IMR-90 (cell line): ENCODE measurements around the gene UNC50. TPM values are rescaled to one million over a fixed set of nuclear protein-coding genes. Genes with fewer than 3 reads are reported as not detected.

ENCODE experiments used
- ATAC-seq: fragments of 200-7000 bp; cut with Tn5 transposase; 2 replicates; pipeline ENCODE4 v1.9.1; 2020; ENCODE audit warnings: low read depth, mild to moderate bottlenecking, moderate library complexity
- BruUV-seq: library from RNA; stranded (reverse); fragments of 400-500 nt; replicated peaks from 2 replicates; lab custom pipeline; 2021; lab: Mats Ljungman, UMichigan
- CTCF ChIA-PET: fragments of 300-600 bp; formaldehyde crosslinking; extraction: SDS; loops from one replicate; lab custom pipeline; 2021; ENCODE audit warnings: antibody characterized with exemption; lab: Yijun Ruan, JAX
- POLR2A ChIA-PET: fragments of 300-600 bp; sonication (Branson Sonifier 250); formaldehyde crosslinking; loops from one replicate; lab custom pipeline; 2022; ENCODE audit warnings: antibody characterized with exemption; ENCODE audit not compliant: unreplicated experiment; lab: Charles Lee
- DNase-seq: peaks from one replicate; pipeline ENCODE4 v3.0.0; 2013
- H2AFZ ChIP-seq: replicated peaks from 2 replicates; pipeline ENCODE3; 2013; ENCODE audit warnings: low read length, mild to moderate bottlenecking; ENCODE audit not compliant: poor library complexity
- H2AK5ac ChIP-seq: 2 replicates; pipeline ENCODE4 v1.6.1; 2013; ENCODE audit warnings: low read depth, low read length, inconsistent platforms
- H2AK9ac ChIP-seq: replicated peaks from 2 replicates; pipeline ENCODE3; 2013; ENCODE audit warnings: mild to moderate bottlenecking, low read depth, low read length, moderate library complexity; ENCODE audit not compliant: poor library complexity
- H2BK120ac ChIP-seq: 2 replicates; pipeline ENCODE4 v1.6.1; 2013; ENCODE audit warnings: low read depth, low read length, inconsistent platforms
- H2BK15ac ChIP-seq: 3 replicates; pipeline ENCODE4 v1.6.1; 2013; ENCODE audit warnings: low read depth, low read length, inconsistent platforms
- H2BK20ac ChIP-seq: 2 replicates; pipeline ENCODE4 v1.6.1; 2013; ENCODE audit warnings: low read depth, mild to moderate bottlenecking, inconsistent platforms, low read length, moderate library complexity
- H2BK5ac ChIP-seq: 2 replicates; pipeline ENCODE4 v1.6.1; 2013; ENCODE audit warnings: mild to moderate bottlenecking, low read depth, low read length, inconsistent platforms; ENCODE audit not compliant: poor library complexity, severe bottlenecking
- H3K14ac ChIP-seq: replicated peaks from 2 replicates; pipeline ENCODE4 v1.6.1; 2013; ENCODE audit warnings: low read depth, low read length, inconsistent platforms
- H3K18ac ChIP-seq: 2 replicates; pipeline ENCODE4 v1.6.1; 2013; ENCODE audit warnings: low read depth, low read length, control low read depth
- H3K23ac ChIP-seq: 2 replicates; pipeline ENCODE4 v1.6.1; 2013; ENCODE audit warnings: low read depth, low read length, inconsistent platforms
- H3K27ac ChIP-seq: 2 replicates; pipeline ENCODE4 v1.5.1; 2013; ENCODE audit warnings: mild to moderate bottlenecking, control low read depth, low read length; ENCODE audit not compliant: insufficient read depth
- H3K27me3 ChIP-seq: 2 replicates; pipeline ENCODE4 v1.6.1; 2013; ENCODE audit warnings: low read length; ENCODE audit not compliant: control insufficient read depth, insufficient read depth
- H3K36me3 ChIP-seq: 2 replicates; pipeline ENCODE4 v1.6.1; 2013; ENCODE audit warnings: low read length, mixed read lengths; ENCODE audit not compliant: control insufficient read depth, insufficient read depth
- H3K4ac ChIP-seq: 2 replicates; pipeline ENCODE4 v1.6.1; 2013; ENCODE audit warnings: low read depth, low read length, inconsistent platforms
- H3K4me1 ChIP-seq: 2 replicates; pipeline ENCODE4 v1.6.1; 2013; ENCODE audit warnings: low read length, mixed read lengths; ENCODE audit not compliant: control insufficient read depth, insufficient read depth
- H3K4me2 ChIP-seq: 2 replicates; pipeline ENCODE4 v1.6.1; 2013; ENCODE audit warnings: low read depth, mild to moderate bottlenecking, control low read depth, low read length, moderate library complexity
- H3K4me3 ChIP-seq: 2 replicates; pipeline ENCODE4 v1.5.1; 2013; ENCODE audit warnings: low read depth, mild to moderate bottlenecking, control low read depth, low read length, moderate library complexity; ENCODE audit not compliant: insufficient read depth
- H3K56ac ChIP-seq: 2 replicates; pipeline ENCODE4 v1.6.1; 2013; ENCODE audit warnings: low read length, inconsistent platforms; ENCODE audit not compliant: insufficient read depth; ENCODE audit errors: extremely low read depth
- H3K79me1 ChIP-seq, 2 experiments: 2 replicates each; pipeline ENCODE4 v1.6.1; 2013; ENCODE audit warnings: low read length in 2 of 2, inconsistent platforms in 1 of 2, low read depth in 1 of 2
- H3K9ac ChIP-seq: 2 replicates; pipeline ENCODE4 v1.6.1; 2013; ENCODE audit warnings: low read depth, low read length, control low read depth
- H3K9me1 ChIP-seq: 2 replicates; pipeline ENCODE4 v1.6.1; 2013; ENCODE audit warnings: low read length, inconsistent platforms; ENCODE audit not compliant: insufficient read depth
- H3K9me3 ChIP-seq: 2 replicates; pipeline ENCODE4 v1.6.1; 2013; ENCODE audit warnings: low read length; ENCODE audit not compliant: control insufficient read depth, insufficient read depth
- H4K20me1 ChIP-seq: 2 replicates; pipeline ENCODE4 v1.6.1; 2013; ENCODE audit warnings: low read length, inconsistent platforms; ENCODE audit not compliant: insufficient read depth
- H4K5ac ChIP-seq: 2 replicates; pipeline ENCODE4 v1.6.1; 2013; ENCODE audit warnings: mild to moderate bottlenecking, low read depth, low read length, control low read depth
- H4K8ac ChIP-seq, 2 experiments: 2 replicates each; pipeline ENCODE4 v1.6.1; 2013; ENCODE audit warnings: low read depth in 2 of 2, low read length in 2 of 2, control low read depth in 1 of 2, inconsistent platforms in 1 of 2
- H4K91ac ChIP-seq: 2 replicates; pipeline ENCODE4 v1.6.1; 2013; ENCODE audit warnings: low read depth, low read length, inconsistent platforms; ENCODE audit not compliant: insufficient read depth
- CEBPB ChIP-seq: IDR thresholded peaks from 2 replicates; pipeline ENCODE4 v1.6.1; 2012; ENCODE audit warnings: low read depth, low read length, improper control_type of control experiment
- MAFK ChIP-seq: IDR thresholded peaks from 2 replicates; pipeline ENCODE4 v1.6.1; 2012; ENCODE audit warnings: low read depth, low read length, improper control_type of control experiment
- MAZ ChIP-seq: IDR thresholded peaks from 2 replicates; pipeline ENCODE4 v1.6.1; 2012; ENCODE audit warnings: low read depth, mild to moderate bottlenecking, low read length, improper control_type of control experiment, moderate library complexity, borderline replicate concordance
- MXI1 ChIP-seq: IDR thresholded peaks from 2 replicates; pipeline ENCODE4 v1.6.1; 2012; ENCODE audit warnings: low read depth, mild to moderate bottlenecking, low read length, moderate library complexity, borderline replicate concordance
- NFE2L2 ChIP-seq: fragments of 150-350 bp; IDR thresholded peaks from 2 replicates; pipeline ENCODE4 v1.6.1; 2016; ENCODE audit warnings: low read depth, mild to moderate bottlenecking, low read length
- RAD21 ChIP-seq: IDR thresholded peaks from 2 replicates; pipeline ENCODE4 v1.6.1; 2012; ENCODE audit warnings: low read length, improper control_type of control experiment
- RCOR1 ChIP-seq: IDR thresholded peaks from 2 replicates; pipeline ENCODE4 v1.6.1; 2012; ENCODE audit warnings: mild to moderate bottlenecking, low read length, improper control_type of control experiment; ENCODE audit not compliant: insufficient replicate concordance
- RFX5 ChIP-seq: IDR thresholded peaks from 2 replicates; pipeline ENCODE4 v1.8.0; 2012; ENCODE audit warnings: low read depth, mild to moderate bottlenecking, low read length, moderate library complexity
- SMC3 ChIP-seq: fragments of 150-350 bp; IDR thresholded peaks from 2 replicates; pipeline ENCODE4 v1.6.1; 2016; ENCODE audit warnings: low read depth, mild to moderate bottlenecking, antibody characterized with exemption, low read length, moderate library complexity
- WGBS, 2 experiments: methylation state at CpG; one replicate each; pipeline versions ENCODE4 v1.1.5 to v1.1.7; 2013; ENCODE audit warnings: missing lambda C conversion rate in 2 of 2; ENCODE audit not compliant: insufficient read length in 1 of 2; ENCODE audit errors: extremely low coverage in 2 of 2; 5-methylcytosine and 5-hydroxymethylcytosine counted together
- dilution Hi-C: fragments of 300-500 bp; cut with HindIII; formaldehyde crosslinking; loops from one replicate; pipeline ENCODE4 v1.14.3; 2018; ENCODE audit warnings: low sequenced_read_pairs; ENCODE audit not compliant: unreplicated experiment
- in situ Hi-C: fragments of 300-500 bp; cut with MboI; formaldehyde crosslinking; loops from 3 replicates; pipeline ENCODE4 v1.14.3; 2019; ENCODE audit warnings: low sequenced_read_pairs, inconsistent platforms, mixed read lengths
- intact Hi-C: fragments of 100-400 bp; cut with micrococcal nuclease; formaldehyde crosslinking; loops from 2 replicates; pipeline ENCODE4 v1.10.0; 2022
- polyA plus RNA-seq, 3 experiments: library from polyadenylated mRNA; depleted of rRNA; stranded (reverse); fragments of >200 nt; gene quantifications; 2 replicates each; pipeline ENCODE4 v1.2.3, GENCODE V29; 2012; ENCODE audit warnings: low replicate concordance in 1 of 3
- total RNA-seq: library from RNA; depleted of rRNA; stranded (reverse); fragments of >200 nt; gene quantifications from 2 replicates; pipeline ENCODE4 v1.2.3, GENCODE V29; 2012
- TF ChIP-seq, protein P1 (sequence below): conservative IDR thresholded peaks from 2 replicates; pipeline ENCODE4 v1.5.1; 2012; ENCODE audit warnings: mild to moderate bottlenecking, low read depth, low read length, improper control_type of control experiment
- TF ChIP-seq, protein P2 (sequence below): fragments of 150-350 bp; IDR thresholded peaks from 2 replicates; pipeline ENCODE4 v1.6.1; 2017; ENCODE audit warnings: mild to moderate bottlenecking, antibody characterized with exemption, low read length, low read depth

Gene UNC50
- total and polyA plus RNA-seq, 2 of the 4 experiments (the other 2 are of a cell fraction) = 18.3 to 34.1 TPM

- WGBS, 2 experiments = no CpG with 5 or more reads among the region's 4 CpGs
- H3K4ac ChIP-seq = no peak overlapping the region
- no peak overlapping the region for H3K56ac ChIP-seq
- dilution Hi-C loops (no loop called here), intact Hi-C loops (loop anchor here (10.0 kb wide), 1 partner anchor 1606 kb away; no protein-coding TSS in a partner anchor), in situ Hi-C loops (no loop called here)
- H2BK5ac ChIP-seq = no peak overlapping the region
- H3K18ac ChIP-seq = no peak overlapping the region
- H2BK120ac ChIP-seq = no peak overlapping the region
- H4K5ac ChIP-seq = no peak overlapping the region
- no peak overlapping the region for H2AK5ac ChIP-seq
- DNase-seq = no peak
- no peak overlapping the region for H4K91ac ChIP-seq
- no peak overlapping the region for H3K23ac ChIP-seq
- no peak for ATAC-seq
- H2AK9ac ChIP-seq = no peak overlapping the region
- POLR2A ChIA-PET = no interaction called here
- H3K9ac ChIP-seq = no peak overlapping the region
- H3K79me1 ChIP-seq = no peaks in the 10 kb centered on the region
- H3K36me3 ChIP-seq = no peaks in the 10 kb centered on the region
- H2BK20ac ChIP-seq = no peak overlapping the region
- peaks cover 7% of the 10 kb centered on the region for H3K27me3 ChIP-seq
- BruUV-seq = no TSS peak
- H3K9me1 ChIP-seq = no peaks in the 10 kb centered on the region
- H3K4me1 ChIP-seq = no peaks in the 10 kb centered on the region
- no peak overlapping the region for H3K14ac ChIP-seq
- no peak overlapping the region for H4K8ac ChIP-seq
- H4K20me1 ChIP-seq = no peaks in the 10 kb centered on the region
- no peak overlapping the region for H2AFZ ChIP-seq
- no peak overlapping the region for H2BK15ac ChIP-seq
- H3K9me3 ChIP-seq = no peaks in the 10 kb centered on the region
- TF ChIP-seq NFE2L2 (no peak), MXI1 (no peak), CEBPB (no peak), RAD21 (no peak), RFX5 (no peak), MAZ (no peak), RCOR1 (no peak), MAFK (no peak), SMC3 (no peak)
- TF ChIP-seq, protein P1, sequence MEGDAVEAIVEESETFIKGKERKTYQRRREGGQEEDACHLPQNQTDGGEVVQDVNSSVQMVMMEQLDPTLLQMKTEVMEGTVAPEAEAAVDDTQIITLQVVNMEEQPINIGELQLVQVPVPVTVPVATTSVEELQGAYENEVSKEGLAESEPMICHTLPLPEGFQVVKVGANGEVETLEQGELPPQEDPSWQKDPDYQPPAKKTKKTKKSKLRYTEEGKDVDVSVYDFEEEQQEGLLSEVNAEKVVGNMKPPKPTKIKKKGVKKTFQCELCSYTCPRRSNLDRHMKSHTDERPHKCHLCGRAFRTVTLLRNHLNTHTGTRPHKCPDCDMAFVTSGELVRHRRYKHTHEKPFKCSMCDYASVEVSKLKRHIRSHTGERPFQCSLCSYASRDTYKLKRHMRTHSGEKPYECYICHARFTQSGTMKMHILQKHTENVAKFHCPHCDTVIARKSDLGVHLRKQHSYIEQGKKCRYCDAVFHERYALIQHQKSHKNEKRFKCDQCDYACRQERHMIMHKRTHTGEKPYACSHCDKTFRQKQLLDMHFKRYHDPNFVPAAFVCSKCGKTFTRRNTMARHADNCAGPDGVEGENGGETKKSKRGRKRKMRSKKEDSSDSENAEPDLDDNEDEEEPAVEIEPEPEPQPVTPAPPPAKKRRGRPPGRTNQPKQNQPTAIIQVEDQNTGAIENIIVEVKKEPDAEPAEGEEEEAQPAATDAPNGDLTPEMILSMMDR = no peak
- TF ChIP-seq, protein P2, sequence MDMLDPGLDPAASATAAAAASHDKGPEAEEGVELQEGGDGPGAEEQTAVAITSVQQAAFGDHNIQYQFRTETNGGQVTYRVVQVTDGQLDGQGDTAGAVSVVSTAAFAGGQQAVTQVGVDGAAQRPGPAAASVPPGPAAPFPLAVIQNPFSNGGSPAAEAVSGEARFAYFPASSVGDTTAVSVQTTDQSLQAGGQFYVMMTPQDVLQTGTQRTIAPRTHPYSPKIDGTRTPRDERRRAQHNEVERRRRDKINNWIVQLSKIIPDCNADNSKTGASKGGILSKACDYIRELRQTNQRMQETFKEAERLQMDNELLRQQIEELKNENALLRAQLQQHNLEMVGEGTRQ = no peak
- no peak overlapping the region for H3K4me3 ChIP-seq
- H3K27ac ChIP-seq = no peak overlapping the region
- CTCF ChIA-PET = no interaction called here
- H3K4me2 ChIP-seq = no peak overlapping the region
Observed at GRCh38 chr2:98658816-98659490, 50.6 kb downstream of the UNC50 start.
